Activated CD4-positive, CD25-positive, alpha-beta regulatory T cell treated with anti-CD3 and anti-CD28 coated beads, Interleukin-2, amount 50 U/mL, for 24 hours (primary cell): ENCODE data around the gene C14orf180.

Experiments used
- ATAC-seq, 2 donors: fragments of 150-1000 bp; cut with Tn5 transposase; one replicate each; pipeline ENCODE4 v1.10.0; 2021; ENCODE audit warnings: mild to moderate bottlenecking in 1 of 2, moderate library complexity in 1 of 2

Gene C14orf180

DNA sequence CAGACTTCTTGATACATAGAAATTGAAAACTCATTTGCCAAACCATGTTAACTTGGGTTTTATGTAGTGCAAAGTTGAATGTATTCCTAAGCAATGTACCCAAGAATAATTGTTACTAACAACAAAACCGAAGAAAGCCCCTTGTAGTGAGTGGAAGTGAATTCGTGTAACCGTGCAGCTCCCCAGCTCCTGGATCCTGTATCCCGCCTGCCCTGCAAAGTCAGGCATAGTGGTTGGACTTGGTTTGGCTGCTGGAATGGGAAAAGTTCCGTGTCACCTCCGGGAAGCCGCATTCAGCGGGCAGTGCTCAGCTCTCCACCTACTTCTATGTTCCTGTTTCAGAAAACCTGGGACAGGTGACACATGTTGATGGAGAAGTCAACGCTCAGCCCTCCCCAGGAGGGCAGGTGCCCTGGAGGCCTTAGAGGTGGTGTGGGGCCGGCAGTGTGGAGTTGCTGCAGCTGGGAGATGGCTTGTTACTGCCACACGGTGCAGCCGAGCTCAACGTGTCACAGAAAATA, 29.2 kb upstream of the C14orf180 start:
- ATAC-seq = no peak

DNA sequence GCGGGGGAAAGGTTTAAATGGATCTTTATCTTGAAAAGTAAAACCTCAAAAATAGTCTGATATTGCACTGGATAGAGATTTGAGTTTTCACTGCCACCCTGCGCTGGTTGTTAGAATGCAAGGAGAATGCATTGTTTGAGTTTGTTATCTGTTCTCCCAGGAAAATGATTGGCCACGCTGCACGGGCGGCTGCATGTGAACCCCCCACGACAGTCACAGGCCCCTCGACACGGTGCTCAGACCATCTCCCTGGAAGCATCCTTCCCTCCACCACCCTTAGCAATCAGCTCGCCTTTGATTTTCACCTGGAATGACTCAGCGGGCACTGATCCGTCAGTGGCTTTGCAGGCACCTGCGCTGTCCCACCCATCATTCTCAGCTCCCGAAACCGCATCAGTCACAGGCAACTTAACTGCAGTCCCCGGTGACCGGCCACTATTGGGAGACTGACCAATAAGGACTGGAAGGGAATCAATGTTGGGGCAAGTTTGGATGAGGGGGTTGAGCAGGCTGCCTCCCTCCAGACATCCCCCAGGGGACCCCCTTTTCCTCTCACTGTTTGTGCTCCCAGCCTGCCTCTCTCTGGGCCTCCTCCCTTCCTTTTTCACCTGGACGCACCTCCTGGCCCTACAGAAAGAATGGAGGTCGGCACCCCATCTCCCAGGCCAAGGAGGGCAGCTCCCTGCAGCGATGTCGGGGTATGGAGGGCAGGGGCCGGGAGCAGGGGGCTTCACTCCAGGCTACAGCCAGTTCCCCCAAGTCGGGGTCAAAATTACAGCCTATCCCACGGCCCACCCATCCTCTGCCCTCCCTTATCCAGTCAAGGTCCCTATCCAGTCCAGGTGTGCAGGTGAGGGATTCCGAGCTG, 28.5 kb upstream of the C14orf180 start:
- no peak for ATAC-seq

DNA sequence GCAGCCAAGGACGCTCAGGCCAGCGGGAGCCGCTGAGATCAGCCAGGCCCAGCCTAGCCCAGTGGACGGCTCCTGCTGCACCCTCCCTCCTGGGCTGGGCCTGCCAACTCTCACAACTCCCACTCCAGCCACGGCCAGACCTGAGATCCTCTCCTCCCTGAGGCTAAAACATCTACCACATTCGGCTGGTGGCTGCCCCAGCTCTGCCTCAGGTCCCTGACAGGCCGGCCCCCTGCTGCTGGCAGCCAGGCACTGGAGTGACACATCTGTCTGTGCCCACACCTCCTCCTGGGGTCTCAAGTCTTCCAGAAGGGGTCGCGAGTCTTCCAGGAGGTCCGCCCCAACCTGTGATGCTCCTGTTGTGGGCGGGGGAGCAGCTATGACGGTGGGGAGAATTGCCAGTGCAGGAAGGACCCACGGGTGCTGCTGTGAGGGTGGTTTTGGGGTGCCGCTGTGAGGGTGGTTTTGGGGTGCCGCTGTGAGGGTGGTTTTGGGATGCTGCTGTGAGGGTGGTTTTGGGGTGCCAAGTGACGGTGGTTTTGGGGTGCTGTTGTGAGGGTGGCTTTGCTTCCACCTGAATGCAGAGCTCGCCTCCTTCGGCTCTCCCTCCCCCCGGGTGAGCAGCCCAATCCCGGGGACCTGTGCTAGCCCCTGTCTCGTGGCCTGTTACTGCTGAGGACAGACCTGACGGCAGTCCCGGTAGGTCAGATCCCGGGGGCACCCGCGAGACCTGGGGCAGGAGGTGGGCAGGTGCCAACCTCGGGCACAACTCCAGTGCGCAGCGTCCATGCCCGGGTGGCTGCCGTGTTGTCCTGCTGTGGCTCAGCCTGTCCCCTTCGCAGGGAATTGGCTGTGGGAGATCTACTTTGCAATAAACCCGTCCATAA, 27.5 kb upstream of the C14orf180 start:
- no peak for ATAC-seq

DNA sequence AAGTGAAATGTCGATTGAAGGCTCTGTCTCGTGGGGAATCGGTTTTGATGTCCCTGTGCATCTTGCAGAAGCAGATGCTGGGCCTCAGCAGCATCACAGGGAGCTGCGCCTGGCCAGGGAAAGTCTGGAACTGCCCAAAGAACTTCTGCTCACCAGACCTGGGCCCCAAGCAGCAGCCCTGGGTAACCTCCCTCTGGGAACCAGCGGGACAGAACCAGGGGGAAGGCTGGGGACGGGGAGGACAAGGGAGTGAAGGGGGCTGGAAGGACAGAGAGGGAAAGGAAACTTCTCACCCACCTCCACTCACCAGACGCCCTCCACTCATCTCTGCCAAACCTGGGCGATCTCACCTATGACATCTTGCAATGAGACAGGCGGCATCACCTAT, 26.8 kb upstream of the C14orf180 start:
- no peak for ATAC-seq

DNA sequence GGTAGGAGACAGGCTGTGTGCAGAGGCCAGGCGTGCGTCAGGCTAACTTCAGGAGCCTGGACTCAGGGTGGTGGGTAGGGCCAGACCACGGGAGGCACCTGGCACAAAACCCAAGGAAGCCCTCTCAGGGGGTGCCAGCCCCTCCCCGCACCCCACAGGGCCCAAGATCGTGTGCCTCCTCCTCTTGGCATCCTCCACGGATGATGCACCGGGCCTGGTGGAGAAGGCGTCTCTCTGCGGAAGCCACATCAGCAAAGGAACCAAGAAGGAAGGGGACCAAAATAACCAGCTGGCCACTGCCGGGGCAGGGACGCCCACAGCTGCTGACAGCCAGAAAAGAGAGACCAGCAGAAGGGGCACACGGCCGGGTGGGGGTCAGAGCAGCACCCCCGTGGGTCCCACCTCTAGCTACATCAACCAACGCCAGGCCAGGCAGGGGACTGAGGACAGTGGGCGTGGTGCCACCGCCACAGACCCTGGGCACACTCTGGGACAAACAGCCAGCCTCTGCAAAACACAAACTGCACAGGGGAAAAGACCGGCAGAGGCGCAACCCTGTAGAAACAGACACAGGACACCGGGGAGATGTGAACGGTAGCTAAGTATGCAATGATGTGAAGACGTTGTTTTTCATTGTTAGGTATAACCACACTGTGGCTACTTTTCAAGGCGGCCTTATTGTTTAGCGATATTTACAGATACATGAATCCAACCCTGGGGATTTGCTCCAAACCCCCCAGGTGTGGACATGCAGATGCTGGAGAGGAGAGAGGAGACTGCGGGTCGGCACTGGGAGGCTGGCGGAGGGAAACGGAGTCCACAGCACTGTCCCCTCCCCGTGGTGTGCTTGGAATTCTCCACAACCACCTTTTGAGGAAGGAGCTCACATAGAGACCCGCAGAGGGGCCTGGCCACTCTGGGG, 26.1 kb upstream of the C14orf180 start:
- no peak for ATAC-seq

DNA sequence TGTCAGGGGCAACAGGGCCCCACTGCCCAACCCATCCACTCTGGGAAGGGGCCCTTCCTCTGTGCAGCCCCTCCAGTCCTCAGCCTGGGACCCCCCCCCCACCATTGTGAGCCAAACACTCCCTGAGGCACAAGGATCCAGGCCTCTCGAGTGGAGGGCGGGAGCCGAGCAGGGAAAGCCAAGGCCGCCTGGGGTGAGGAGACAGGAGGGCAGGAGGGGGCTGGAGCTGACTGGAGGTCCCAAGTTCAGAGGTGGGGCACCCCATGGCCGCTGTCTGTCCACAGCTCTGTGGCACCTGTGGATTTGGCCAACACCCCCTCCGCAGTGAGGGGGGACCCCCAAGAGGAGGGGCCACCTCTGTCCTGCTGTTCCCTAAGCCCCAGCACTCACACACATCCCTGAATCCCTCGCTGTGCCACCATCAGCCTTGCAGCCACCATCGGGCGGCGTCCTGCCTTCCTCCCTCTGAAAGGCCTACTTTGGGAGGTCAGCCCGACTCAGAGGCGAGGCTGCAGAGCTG, 25.4 kb upstream of the C14orf180 start:
- ATAC-seq = no peak

DNA sequence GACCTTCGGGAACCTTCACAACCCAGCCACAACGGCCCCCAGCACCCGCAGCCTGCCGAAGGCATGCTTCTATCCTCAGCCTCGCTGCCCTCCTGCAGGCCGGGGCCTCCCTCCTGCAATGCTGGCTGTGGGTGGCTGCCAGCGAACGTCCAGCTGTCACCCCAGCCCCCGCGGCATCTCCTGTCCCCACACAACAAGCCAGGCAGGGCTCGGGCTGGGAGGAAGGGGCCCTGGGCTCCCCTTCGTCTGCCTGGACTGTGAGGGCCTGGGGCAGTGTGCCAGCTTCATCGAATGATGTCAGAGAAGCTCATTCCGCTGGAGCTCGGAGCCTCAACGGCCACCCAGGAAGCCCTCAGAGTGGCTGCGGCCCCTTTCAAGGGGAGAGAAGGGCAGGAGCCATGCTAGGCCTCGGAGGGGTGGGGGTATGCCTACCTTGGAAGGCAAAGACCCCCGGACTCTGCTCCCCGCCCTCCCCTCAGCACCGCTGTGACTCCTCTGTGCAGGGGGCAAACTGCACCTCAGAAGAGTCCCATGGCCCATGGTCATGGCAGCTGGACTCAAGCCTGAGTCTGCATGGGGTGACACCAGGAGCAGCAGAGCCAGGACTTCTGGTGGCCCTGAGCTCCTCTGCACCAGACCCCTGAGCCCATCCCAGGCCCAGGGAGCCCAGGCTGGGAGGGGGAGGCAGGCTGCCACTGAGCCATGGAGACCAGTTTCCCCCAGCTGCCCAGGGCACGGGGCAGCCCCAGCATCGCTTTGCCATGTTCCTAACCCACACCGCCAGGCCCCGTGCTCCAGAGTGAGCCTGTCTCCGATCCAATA, 24.7 kb upstream of the C14orf180 start:
- ATAC-seq = no peak

DNA sequence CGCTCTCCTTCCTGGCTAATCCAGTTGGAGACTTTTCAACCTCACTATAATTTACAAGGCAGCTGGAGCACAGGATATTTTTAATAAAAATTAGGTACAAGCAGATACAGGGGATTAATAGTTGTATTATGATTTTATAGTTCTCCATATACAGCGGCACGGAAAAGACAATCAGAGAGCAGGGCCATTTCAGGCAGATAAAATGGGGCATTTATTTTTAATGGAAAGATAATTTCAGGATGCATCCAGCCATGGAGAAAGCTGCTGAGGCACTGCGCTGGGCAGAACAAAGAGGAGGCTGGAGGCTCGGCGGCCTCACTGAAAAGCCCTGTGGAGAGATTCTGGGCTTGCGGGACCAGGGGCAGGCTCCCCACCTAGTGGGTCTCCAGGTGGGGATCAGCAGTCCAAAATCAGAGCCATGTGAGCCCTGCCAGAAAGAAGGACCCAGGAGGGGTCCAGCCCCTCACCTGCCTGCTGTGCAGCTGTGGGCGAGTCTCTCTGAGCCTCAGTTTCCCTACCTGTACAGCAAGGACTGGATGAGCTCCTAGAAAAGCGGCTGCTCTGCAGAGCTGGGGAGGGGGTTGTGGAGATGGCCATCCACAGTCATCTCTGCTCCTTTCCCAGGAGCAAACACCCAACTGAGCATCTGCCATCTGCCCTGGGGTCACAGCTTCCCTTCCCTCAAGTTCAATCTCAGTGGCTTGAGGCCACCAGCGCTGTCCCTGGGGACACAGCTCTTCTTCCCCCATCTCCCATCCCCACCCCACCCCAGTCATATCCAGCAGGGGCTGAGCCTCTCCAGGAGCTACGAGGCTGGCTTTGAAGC, 23.9 kb upstream of the C14orf180 start:
- ATAC-seq = no peak

DNA sequence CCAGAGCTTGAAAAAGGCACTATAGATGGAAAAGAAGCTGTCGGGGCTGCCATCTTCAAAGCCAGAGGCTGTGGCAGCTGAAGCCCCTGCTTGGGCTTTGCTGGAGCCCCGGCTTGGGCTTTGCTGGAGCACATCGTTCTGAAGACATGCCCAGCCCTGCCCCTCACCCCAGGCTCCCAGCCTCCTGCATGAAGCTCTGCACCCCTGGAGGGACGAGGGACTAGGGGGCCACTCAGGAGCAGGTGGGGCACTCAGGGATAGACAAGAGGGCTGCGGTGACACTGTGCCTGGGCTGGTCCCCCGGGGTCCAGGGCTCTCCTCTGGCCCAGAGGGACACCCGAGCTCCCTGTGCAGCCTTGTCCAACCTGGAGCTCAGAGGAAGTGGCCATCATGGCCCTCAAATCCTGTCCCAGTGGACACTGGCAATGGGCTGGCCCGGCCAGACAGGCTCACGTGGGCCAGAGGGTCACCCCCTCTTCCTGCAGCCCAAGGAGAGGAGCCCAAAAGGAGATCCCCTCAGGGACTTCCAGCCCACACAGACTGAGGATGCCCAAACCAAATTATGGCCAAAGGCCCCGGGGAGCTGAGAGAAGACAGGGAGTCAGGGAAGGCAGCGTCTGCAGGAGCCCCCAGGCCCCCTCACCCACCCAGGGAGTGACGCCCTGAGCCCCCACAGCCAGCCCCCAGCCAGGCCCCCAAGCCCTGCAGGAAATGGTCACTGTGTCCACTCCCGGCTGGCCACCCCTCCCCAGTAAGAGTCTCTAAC, 23.1 kb upstream of the C14orf180 start:
- no peak for ATAC-seq

DNA sequence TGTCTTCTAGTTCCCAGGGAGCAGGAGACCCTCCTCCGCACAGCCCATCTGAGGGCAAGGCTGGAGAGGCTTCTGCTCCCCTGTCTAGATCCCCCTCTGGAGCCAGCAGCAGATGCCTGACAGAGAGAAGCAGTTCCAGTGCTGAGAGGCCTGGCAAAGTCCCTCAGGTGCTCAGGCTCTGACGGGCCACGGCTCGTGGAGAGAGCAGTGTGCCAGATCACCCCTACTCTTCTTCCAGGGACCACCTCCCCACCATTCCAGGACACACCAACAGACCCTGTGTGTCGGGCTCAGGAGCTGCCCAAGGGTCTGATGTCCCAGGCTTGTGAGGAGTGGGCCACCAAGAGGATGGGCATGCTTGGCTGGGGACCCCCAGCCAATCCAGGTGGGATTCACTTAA, 22.5 kb upstream of the C14orf180 start:
- no peak for ATAC-seq

DNA sequence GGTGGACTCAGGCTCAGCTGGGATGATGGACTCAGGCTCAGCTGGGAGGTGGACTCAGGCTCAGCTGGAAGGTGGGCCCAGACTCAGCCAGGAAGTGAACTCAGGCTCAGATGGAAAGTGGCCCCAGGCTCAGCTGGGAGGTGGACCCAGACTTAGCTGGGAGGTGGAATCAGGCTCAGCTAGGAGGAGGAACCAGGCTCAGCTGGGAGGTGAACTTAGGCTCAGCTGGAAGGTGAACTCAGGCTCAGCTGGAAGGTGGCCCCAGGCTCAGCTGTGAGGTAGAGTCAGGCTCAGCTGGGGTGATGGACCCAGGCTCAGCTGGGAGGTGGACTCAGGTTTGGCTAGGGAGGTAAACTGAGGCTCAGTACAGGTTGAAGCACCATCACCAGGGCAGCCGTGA, 21.8 kb upstream of the C14orf180 start:
- no peak for ATAC-seq

DNA sequence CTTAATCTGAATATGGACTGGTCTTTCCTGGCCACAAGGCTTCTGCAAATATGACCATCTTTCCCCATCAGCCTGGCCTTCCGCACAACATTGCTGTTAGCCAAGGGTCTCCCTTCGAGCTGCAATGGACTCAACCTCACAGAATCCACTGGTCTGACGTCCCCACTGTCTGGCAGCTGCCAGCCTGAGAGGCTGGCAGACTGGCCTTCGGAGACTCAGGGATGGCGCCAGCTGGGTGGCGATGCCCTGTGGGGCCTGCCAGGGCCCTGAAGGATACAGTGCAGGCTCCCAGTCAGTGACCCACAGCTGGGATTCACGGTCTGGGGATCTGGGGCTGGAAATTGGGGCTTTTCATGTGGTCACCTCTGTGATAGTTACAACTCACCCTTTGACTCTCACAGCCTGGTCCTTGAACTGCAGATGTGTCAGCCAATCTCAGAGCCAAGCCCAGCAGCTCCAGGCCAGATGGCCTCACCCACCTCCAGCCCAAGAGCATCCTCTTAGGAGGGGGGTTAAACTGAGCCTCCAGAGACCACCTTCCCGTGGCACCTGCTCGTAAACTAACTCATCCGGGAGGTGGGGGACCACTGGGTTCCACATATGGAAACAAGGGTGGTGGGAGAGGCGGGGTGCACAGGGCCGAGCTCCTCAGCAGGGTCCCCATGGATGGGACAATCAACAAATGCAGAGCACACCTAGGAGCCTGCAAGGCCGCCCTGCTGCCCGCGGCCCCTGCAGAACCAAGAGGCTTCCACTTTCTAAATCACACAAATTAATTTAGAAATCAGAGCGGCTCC, 21.1 kb upstream of the C14orf180 start:
- ATAC-seq = no peak

DNA sequence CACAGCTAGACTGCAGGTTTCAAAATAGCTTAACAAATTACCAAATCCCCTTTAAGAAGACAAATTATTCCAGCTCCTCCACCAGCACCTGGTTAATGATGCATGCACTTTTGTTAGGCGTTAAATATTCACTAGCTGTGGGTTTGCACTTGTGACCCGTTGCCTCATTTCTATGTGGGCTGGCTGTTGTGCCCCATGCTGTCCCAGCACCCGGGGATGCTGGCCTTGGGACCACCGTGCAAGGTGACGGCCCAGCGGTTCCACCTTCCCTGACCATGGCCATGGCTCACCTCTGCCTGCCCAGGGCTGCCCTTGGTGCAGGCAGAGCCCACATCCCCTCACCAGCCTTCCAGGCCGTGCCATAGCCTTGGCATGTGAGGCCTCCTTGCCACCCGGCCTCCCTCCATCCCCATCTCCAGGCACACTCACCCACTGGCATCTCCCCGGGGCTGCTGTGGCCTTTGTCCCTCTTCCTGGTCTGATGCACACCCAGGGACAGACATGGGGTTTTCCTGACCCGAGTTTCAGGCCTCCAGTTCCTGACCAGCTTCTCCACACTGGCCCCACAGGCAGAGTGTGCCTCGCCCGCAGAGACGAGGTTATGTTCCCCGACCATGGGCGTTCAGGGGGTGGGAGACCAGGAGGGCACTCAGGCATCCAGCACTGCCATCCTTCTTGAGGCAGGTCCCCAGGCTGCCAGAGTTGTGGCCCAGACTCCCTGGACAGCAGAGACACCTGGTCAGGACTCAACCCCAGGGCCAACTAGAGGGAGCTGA, 20.3 kb upstream of the C14orf180 start:
- no peak for ATAC-seq

DNA sequence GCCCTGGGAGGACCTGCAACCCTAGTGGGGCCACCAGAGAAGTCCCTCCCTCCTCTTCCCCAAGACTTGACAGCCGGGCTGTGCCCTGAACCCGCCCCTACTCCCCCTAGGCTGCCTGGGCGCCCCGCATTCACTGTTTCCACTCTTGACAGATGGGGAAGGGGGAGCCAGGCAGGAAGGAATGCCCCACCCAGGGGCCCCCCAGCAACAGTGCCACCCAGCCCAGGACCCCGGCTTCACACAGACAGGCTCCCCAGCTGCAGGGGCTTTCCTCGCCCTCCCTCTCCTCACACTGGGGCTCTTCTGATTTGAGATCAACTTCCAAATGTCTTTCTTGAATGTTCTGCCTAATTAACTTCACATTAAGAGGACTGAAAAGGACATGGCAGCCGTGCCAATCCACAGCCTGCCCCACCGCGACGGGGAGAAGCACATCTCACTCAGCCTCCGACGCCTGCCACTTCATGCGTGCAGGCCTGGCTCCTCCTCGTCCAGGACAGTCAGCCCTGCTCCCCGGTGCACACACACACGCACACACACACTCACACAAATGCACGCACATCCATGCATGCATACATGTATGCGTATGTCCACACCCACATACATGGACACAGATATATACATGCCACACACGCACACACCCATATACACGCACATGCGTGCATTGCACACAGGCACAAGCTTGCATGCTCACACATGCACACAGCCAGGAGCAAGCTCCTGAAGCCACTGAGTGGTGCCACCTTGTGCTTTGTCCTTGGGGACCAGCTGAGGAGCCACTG, 19.6 kb upstream of the C14orf180 start:
- ATAC-seq = no peak

DNA sequence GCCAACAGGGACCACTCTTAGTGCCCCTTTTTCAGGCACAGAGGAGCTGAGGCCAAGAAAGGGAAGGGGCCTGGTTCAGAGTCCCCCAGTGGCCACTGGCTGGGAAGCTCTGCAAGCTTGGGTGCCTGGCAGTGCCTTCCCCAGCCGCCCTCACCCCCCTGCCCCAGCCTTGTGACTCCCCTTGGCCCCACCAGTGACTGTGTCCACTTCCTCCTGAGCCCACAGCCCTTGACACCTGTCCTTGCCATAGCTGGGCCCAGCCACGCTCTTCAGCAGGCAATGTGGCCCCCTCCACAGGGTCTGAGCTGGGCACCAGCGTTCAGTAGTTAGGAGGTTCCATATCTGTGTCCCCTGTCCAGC, 19.0 kb upstream of the C14orf180 start:
- no peak for ATAC-seq

DNA sequence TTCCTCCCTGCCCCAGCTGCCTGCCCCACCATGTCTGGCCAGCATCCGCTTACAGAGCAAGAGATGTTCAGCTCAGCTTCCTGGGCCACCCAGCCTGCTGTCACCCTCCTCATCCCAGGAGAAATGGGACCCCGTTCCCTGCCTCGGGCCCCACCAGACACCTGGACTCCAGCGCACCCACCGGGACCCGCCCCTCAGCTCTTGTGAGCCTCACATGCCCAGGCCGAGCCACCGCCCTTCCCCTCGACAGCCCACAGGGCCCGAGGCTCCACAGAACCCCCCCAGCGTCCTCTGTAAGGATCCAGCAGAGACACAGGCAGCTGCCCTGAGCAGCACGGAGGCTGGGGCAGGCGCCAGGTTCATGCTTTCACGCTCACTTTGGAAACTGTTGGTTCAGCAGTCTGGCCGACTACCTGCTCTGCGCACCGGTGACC, 18.4 kb upstream of the C14orf180 start:
- no peak for ATAC-seq
